Endodermal cell (in vitro differentiated cells): Measurements from ENCODE around the gene SLU7. TPM values are rescaled to one million over a fixed set of nuclear protein-coding genes. Genes with fewer than 3 reads are reported as not detected.

Experiments
- DNase-seq: peaks from one replicate; pipeline ENCODE4 v3.0.0-alpha.2; 2017
- H3K27ac ChIP-seq: 2 replicates; pipeline ENCODE4 v1.5.1; 2013; ENCODE audit warnings: mild to moderate bottlenecking, low read depth, low read length, moderate library complexity
- H3K27me3 ChIP-seq: 2 replicates; pipeline ENCODE4 v1.6.1; 2013; ENCODE audit warnings: mild to moderate bottlenecking, low read length, moderate library complexity; ENCODE audit not compliant: insufficient read depth, control insufficient read depth, poor library complexity, severe bottlenecking
- H3K36me3 ChIP-seq: 2 replicates; pipeline ENCODE4 v1.7.0; 2013; ENCODE audit warnings: mild to moderate bottlenecking, low read length, moderate library complexity; ENCODE audit not compliant: control insufficient read depth, insufficient read depth
- H3K4me1 ChIP-seq: one replicate; pipeline ENCODE4 v1.7.0; 2013; ENCODE audit warnings: low read length; ENCODE audit not compliant: control insufficient read depth, insufficient read depth
- H3K4me3 ChIP-seq: 2 replicates; pipeline ENCODE4 v1.5.1; 2013; ENCODE audit warnings: mild to moderate bottlenecking, low read length, moderate library complexity
- H3K9ac ChIP-seq: 2 replicates; pipeline ENCODE4 v1.6.1; 2013; ENCODE audit warnings: mild to moderate bottlenecking, low read length, moderate library complexity; ENCODE audit not compliant: poor library complexity, severe bottlenecking; ENCODE audit errors: extremely low read depth
- H3K9me3 ChIP-seq: 2 replicates; pipeline ENCODE4 v1.6.1; 2013; ENCODE audit warnings: mild to moderate bottlenecking, low read length, moderate library complexity; ENCODE audit not compliant: control insufficient read depth
- H3K27ac Mint-ChIP-seq: 2 replicates; pipeline ENCODE4 v1.8.0; 2020; ENCODE audit warnings: mixed read lengths
- H3K27me3 Mint-ChIP-seq: 2 replicates; pipeline ENCODE4 v1.8.0; 2021; ENCODE audit warnings: mild to moderate bottlenecking, mixed read lengths; ENCODE audit not compliant: insufficient read depth
- H3K36me3 Mint-ChIP-seq: 2 replicates; pipeline ENCODE4 v1.8.0; 2020; ENCODE audit warnings: low read depth, mixed read lengths
- H3K4me1 Mint-ChIP-seq: 2 replicates; pipeline ENCODE4 v1.8.0; 2020; ENCODE audit warnings: mixed read lengths
- H3K4me3 Mint-ChIP-seq: 2 replicates; pipeline ENCODE4 v1.8.0; 2020; ENCODE audit warnings: mild to moderate bottlenecking, moderate library complexity, mixed read lengths
- H3K9me3 Mint-ChIP-seq: 2 replicates; pipeline ENCODE4 v1.8.0; 2020; ENCODE audit warnings: mild to moderate bottlenecking, mixed read lengths
- WGBS, 2 experiments: methylation state at CpG; one replicate each; pipeline versions ENCODE4 v1.1.5 to v1.1.7; 2013; ENCODE audit warnings: missing lambda C conversion rate in 2 of 2, mixed read lengths in 1 of 2; ENCODE audit not compliant: insufficient coverage in 1 of 2, insufficient read length in 1 of 2; 5-methylcytosine and 5-hydroxymethylcytosine counted together
- total RNA-seq, 2 donors: library from RNA; stranded (reverse); fragmentation: NEBNext Ultra II Directional in 1 of 2; extraction: Animal tissue kit (Norgen Biotek cat#: 25700) in 1 of 2; gene quantifications; 2 replicates in 1 of 2; 3 replicates in 1 of 2; pipeline ENCODE4 v1.2.1, GENCODE V29; 2021
- TF ChIP-seq, protein P1 (sequence below): fragments of 200-600 bp; sonication (generic); conservative IDR thresholded peaks from 2 replicates; pipeline ENCODE4 v1.5.0; 2021; ENCODE audit warnings: antibody characterized with exemption, mild to moderate bottlenecking

The SLU7 gene
- total RNA-seq, 2 donors from 2014 or later: 36.8 to 47.5 TPM

DNA sequence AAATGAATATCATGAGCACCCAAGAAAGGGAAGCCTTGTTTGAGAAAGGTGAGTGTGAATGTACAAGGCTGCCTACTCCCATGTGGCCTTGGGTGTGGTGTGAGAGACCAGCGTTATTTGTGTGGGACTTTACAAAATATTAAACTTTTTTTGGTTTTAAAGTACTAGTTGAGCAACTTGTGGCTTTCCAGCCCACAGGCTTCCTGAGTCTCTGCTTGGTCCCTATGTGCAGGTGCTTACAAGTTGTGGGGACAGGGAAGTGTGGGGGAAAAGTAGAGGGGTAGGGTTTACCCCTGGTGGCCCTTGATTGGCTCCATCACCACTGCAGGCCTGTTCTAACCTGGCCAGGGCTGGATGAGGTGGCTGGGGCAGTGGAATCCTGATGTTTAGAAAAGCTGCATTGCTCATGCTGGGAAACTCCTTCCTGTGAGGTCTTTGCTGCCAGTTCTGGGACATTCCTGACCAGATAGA is 22.5 kb upstream of the SLU7 start:
- TF ChIP-seq, protein P1, sequence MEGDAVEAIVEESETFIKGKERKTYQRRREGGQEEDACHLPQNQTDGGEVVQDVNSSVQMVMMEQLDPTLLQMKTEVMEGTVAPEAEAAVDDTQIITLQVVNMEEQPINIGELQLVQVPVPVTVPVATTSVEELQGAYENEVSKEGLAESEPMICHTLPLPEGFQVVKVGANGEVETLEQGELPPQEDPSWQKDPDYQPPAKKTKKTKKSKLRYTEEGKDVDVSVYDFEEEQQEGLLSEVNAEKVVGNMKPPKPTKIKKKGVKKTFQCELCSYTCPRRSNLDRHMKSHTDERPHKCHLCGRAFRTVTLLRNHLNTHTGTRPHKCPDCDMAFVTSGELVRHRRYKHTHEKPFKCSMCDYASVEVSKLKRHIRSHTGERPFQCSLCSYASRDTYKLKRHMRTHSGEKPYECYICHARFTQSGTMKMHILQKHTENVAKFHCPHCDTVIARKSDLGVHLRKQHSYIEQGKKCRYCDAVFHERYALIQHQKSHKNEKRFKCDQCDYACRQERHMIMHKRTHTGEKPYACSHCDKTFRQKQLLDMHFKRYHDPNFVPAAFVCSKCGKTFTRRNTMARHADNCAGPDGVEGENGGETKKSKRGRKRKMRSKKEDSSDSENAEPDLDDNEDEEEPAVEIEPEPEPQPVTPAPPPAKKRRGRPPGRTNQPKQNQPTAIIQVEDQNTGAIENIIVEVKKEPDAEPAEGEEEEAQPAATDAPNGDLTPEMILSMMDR: no peak
- no peak for DNase-seq
- H3K9me3 ChIP-seq: no peaks in the 10 kb centered on the region
- Mint-ChIP-seq H3K27me3 (peaks cover 4% of the 10 kb centered on the region), H3K4me1 (peaks cover 7% of the 10 kb centered on the region), H3K36me3 (no peaks in the 10 kb centered on the region), H3K27ac (no peak overlapping the region), H3K4me3 (no peak overlapping the region), H3K9me3 (no peaks in the 10 kb centered on the region)
- no peak overlapping the region for H3K9ac ChIP-seq
- H3K36me3 ChIP-seq: no peaks in the 10 kb centered on the region
- H3K4me1 ChIP-seq: no peaks in the 10 kb centered on the region
- no peaks in the 10 kb centered on the region for H3K27me3 ChIP-seq
- H3K4me3 ChIP-seq: no peak overlapping the region
- no peak overlapping the region for H3K27ac ChIP-seq
- WGBS, 2 experiments: 100% methylated on average over 1 of the region's 1 CpG; no CpG with 5 or more reads in 1 of the 2 experiments

DNA sequence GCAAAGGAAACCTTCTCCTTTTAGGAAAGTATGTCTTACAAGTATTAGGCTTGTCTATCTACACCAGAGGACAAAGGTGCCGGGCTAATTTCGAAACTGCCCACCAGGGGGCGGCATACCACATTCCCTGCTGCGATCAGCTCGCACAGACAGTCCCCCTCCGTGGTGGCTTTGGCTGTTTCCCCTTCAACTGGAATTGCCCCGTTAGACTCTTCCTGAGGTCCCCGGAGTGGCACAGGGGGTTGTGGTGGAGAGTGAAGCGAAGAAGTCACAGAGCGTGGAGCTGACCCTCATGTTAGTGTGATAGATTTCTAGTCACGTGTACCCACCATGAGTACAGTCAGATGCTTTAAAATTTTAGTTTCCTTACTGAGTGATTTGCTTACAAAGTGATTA is 20.3 kb upstream of the SLU7 start:
- no peaks in the 10 kb centered on the region for H3K36me3 Mint-ChIP-seq
- H3K27ac Mint-ChIP-seq: no peak overlapping the region
- no peaks in the 10 kb centered on the region for H3K36me3 ChIP-seq
- no peaks in the 10 kb centered on the region for H3K27me3 ChIP-seq
- no peaks in the 10 kb centered on the region for H3K4me1 ChIP-seq
- H3K9me3 Mint-ChIP-seq: no peaks in the 10 kb centered on the region
- DNase-seq: peak; percentile 97
- TF ChIP-seq, protein P1: peak; percentile 94
- H3K9ac ChIP-seq: no peak overlapping the region
- H3K27ac ChIP-seq: no peak overlapping the region
- H3K4me3 Mint-ChIP-seq: peak overlapping the region; percentile 46
- peaks cover 7% of the 10 kb centered on the region for H3K4me1 Mint-ChIP-seq
- H3K9me3 ChIP-seq: no peaks in the 10 kb centered on the region
- 0 to 13% methylated on average over 6 to 11 of the region's 11 CpGs for WGBS, 2 experiments
- peak overlapping the region; percentile 60 for H3K4me3 ChIP-seq
- H3K27me3 Mint-ChIP-seq: peaks cover 15% of the 10 kb centered on the region

DNA sequence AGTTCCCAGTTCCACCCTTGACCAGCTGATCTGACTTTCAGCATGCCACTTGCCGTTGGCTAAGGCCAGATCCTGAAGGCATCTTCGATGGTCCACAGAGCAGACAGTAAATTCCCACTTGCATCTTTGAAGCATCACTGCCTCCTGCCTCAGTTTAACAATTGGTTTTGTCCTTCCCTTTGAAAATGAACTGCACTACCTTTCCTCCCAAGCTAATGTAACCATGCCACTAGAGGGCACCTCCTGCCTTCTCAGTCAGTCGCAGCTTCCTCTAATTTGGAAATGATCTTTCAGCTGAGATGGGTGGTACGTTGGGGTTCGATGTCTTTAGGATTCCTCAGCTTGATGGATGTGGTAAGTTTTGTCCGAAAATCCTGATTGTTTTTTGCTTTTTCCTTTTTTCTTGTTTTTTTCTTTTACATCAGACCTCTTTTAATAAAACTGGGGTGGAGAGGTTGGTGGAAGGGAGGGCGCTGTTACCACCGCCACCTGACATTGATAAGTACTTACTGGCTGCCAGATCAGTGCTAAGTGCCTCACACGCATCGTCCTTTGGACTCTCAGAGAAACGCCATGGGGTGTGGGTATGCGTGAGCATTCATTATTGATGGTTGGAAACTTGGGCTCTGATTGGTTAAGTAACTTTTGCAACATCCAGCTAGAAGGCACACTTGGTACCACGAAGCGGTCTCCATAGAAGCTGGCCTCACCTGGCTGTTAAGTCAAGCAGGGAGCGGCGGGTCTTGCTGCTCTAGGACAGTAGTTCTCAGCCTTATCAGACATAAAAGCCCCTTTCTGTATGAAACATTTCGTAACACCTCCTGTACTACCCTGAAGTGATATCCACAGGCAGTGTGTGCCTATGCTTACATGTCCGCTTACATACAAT is 19.7 kb upstream of the SLU7 start:
- H3K36me3 Mint-ChIP-seq: no peaks in the 10 kb centered on the region
- WGBS, 2 experiments: 19% methylated on average over 5 to 17 of the region's 18 CpGs
- no peak overlapping the region for H3K9ac ChIP-seq
- H3K4me1 Mint-ChIP-seq: peaks cover 7% of the 10 kb centered on the region
- H3K4me3 Mint-ChIP-seq: peak overlapping the region; percentile 46
- H3K36me3 ChIP-seq: no peaks in the 10 kb centered on the region
- DNase-seq: peak; percentile 88
- H3K27ac ChIP-seq: no peak overlapping the region
- no peaks in the 10 kb centered on the region for H3K4me1 ChIP-seq
- H3K4me3 ChIP-seq: peak overlapping the region; percentile 60
- no peaks in the 10 kb centered on the region for H3K9me3 ChIP-seq
- H3K9me3 Mint-ChIP-seq: no peaks in the 10 kb centered on the region
- H3K27ac Mint-ChIP-seq: no peak overlapping the region
- TF ChIP-seq, protein P1: peak; percentile 91
- H3K27me3 ChIP-seq: no peaks in the 10 kb centered on the region
- H3K27me3 Mint-ChIP-seq: peaks cover 17% of the 10 kb centered on the region
